SH-SY5Y (cell line): Measurements from ENCODE around the gene RXFP4.

Experiments
- GATA2 ChIP-seq: IDR thresholded peaks from 2 replicates; pipeline ENCODE4 v1.6.1; 2011; ENCODE audit warnings: mild to moderate bottlenecking, low read depth, low read length
- GATA3 ChIP-seq: IDR thresholded peaks from 2 replicates; pipeline ENCODE4 v1.6.1; 2011; ENCODE audit warnings: low read depth, mild to moderate bottlenecking, low read length, moderate library complexity

DNA sequence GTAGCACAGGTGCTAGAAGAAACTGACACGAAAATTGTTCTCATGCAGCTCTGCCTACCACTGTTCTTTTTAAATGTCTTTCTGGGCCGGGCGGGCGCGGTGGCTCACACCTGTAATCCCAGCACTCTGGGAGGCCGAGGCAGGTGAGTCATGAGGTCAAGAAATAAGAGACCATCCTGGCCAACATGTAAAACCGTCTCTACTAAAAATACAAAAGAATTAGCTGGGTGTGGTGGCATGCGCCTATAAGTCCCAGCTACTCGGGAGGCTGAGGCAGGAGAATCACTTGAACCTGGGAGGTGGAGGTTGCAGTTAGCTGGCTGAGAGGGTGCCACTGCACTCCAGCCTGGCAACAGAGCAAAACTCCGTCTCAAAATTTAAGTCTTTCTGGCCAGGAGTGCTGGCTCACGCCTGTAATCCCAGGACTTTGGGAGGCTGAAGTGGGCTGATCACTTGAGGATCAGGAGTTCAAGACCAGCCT, 29.3 kb upstream of the RXFP4 start:
- TF ChIP-seq GATA2 (no peak), GATA3 (no peak)
